Endothelial cell (in vitro differentiated cells): Measurements from ENCODE around the gene MYORG. TPM values are rescaled to one million over a fixed set of nuclear protein-coding genes. Genes with fewer than 3 reads are reported as not detected.
A peak's percentile ranks its signal among the peaks of the same experiment; 100 is the strongest.

Experiments
- DNase-seq: peaks from one replicate; pipeline ENCODE4 v3.0.0; 2021; ENCODE audit warnings: low spot score
- H3K27ac Mint-ChIP-seq: one replicate; pipeline ENCODE4 v1.8.0; 2021; ENCODE audit warnings: mixed read lengths, inconsistent platforms; ENCODE audit not compliant: unreplicated experiment
- H3K27me3 Mint-ChIP-seq: one replicate; pipeline ENCODE4 v1.8.0; 2021; ENCODE audit warnings: mild to moderate bottlenecking, moderate library complexity, mixed read lengths, inconsistent platforms; ENCODE audit not compliant: unreplicated experiment
- H3K36me3 Mint-ChIP-seq: one replicate; pipeline ENCODE4 v1.8.0; 2021; ENCODE audit warnings: mild to moderate bottlenecking, low read depth, mixed read lengths, inconsistent platforms; ENCODE audit not compliant: unreplicated experiment
- H3K4me1 Mint-ChIP-seq: one replicate; pipeline ENCODE4 v1.8.0; 2021; ENCODE audit warnings: mild to moderate bottlenecking, mixed read lengths, inconsistent platforms; ENCODE audit not compliant: unreplicated experiment
- H3K4me3 Mint-ChIP-seq: one replicate; pipeline ENCODE4 v1.8.0; 2021; ENCODE audit warnings: mild to moderate bottlenecking, mixed read lengths, inconsistent platforms; ENCODE audit not compliant: unreplicated experiment
- H3K9me3 Mint-ChIP-seq: one replicate; pipeline ENCODE4 v1.8.0; 2021; ENCODE audit warnings: mixed read lengths, inconsistent platforms; ENCODE audit not compliant: unreplicated experiment
- total RNA-seq: library from RNA; stranded (reverse); fragmentation: NEBNext Ultra II Directional; extraction: Animal tissue kit (Norgen Biotek cat#: 25700); gene quantifications from one replicate; pipeline ENCODE4 v1.2.1, GENCODE V29; 2021; ENCODE audit not compliant: unreplicated experiment
- TF ChIP-seq, protein P1 (sequence below): fragments of 200-600 bp; sonication (generic); IDR thresholded peaks from one replicate; pipeline ENCODE4 v1.5.0; 2021; ENCODE audit warnings: antibody characterized with exemption; ENCODE audit not compliant: unreplicated experiment

MYORG gene
- total RNA-seq, 1 donor from 2014 or later: 77.0 TPM

DNA sequence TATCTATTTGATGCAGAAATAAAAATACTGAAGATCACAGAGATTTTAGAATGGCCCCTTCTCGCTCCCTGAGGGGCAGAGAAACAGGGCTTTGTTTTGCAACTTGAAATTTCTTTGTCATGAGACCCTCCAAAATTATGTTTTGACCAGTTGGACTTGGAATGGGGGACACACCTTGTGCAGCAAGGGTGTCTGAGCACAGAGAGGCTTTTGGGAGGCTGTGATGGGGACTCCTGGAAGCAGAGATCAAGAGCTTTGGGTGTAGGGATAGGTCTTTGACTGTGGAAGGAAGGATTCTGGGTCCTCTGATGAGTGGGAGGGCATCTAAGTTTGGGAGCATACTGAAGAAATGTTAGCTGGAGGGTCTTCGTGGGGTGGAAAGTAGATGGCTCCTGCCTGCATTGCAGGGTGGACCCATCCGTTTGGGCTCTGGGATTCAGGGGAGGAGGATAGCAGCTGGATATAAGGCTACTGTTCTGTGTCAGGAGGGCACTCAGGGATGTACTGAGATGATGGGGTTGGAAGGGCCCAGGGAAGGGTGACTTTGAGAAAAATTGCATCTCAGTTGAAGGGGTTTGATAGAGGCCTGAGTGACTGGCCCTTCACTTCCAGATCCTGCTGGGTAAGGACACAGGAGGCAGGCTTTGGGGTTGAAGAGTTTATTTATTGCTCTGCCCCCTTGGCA, 1.8 kb upstream of the MYORG start:
- H3K9me3 Mint-ChIP-seq: no peaks in the 10 kb centered on the region
- H3K27ac Mint-ChIP-seq: peak overlapping the region; percentile 44
- H3K27me3 Mint-ChIP-seq: peaks cover 34% of the 10 kb centered on the region
- no peak for DNase-seq
- TF ChIP-seq, protein P1, sequence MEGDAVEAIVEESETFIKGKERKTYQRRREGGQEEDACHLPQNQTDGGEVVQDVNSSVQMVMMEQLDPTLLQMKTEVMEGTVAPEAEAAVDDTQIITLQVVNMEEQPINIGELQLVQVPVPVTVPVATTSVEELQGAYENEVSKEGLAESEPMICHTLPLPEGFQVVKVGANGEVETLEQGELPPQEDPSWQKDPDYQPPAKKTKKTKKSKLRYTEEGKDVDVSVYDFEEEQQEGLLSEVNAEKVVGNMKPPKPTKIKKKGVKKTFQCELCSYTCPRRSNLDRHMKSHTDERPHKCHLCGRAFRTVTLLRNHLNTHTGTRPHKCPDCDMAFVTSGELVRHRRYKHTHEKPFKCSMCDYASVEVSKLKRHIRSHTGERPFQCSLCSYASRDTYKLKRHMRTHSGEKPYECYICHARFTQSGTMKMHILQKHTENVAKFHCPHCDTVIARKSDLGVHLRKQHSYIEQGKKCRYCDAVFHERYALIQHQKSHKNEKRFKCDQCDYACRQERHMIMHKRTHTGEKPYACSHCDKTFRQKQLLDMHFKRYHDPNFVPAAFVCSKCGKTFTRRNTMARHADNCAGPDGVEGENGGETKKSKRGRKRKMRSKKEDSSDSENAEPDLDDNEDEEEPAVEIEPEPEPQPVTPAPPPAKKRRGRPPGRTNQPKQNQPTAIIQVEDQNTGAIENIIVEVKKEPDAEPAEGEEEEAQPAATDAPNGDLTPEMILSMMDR: no peak
- peaks cover 32% of the 10 kb centered on the region for H3K4me1 Mint-ChIP-seq
- H3K36me3 Mint-ChIP-seq: peaks cover 11% of the 10 kb centered on the region
- peak overlapping the region; percentile 39 for H3K4me3 Mint-ChIP-seq

- Mint-ChIP-seq H3K36me3 (peaks cover 14% of the 10 kb centered on the region), H3K27ac (no peak overlapping the region), H3K4me1 (peaks cover 32% of the 10 kb centered on the region), H3K9me3 (no peaks in the 10 kb centered on the region), H3K27me3 (peaks cover 35% of the 10 kb centered on the region), H3K4me3 (peak overlapping the region; percentile 97)
- TF ChIP-seq, protein P1: no peak
- no peak for DNase-seq
Observed at GRCh38 chr9:34377404-34377746, 677 bp upstream of the MYORG start.

GRCh38 chr9:34375901-34376595, 650 bp downstream of the MYORG start:
- Mint-ChIP-seq H3K36me3 (peaks cover 24% of the 10 kb centered on the region), H3K4me1 (peaks cover 29% of the 10 kb centered on the region), H3K27ac (peak overlapping the region; percentile 90), H3K9me3 (no peaks in the 10 kb centered on the region), H3K27me3 (peaks cover 29% of the 10 kb centered on the region), H3K4me3 (peak overlapping the region; percentile 97)
- DNase-seq: peak; percentile 54
- TF ChIP-seq, protein P1: no peak

- Mint-ChIP-seq H3K27me3 (peaks cover 25% of the 10 kb centered on the region), H3K4me1 (peaks cover 30% of the 10 kb centered on the region), H3K4me3 (peak overlapping the region; percentile 97), H3K9me3 (no peaks in the 10 kb centered on the region), H3K27ac (peak overlapping the region; percentile 90), H3K36me3 (peaks cover 34% of the 10 kb centered on the region)
- TF ChIP-seq, protein P1: no peak
- DNase-seq: no peak
Observed at GRCh38 chr9:34374905-34375552, 1.7 kb downstream of the MYORG start.
